ENCODE measurements around the gene ZCCHC14.
"Not testable (repeated sequence)": the region's sequence is repeated elsewhere in the genome, so short reads cannot be mapped to it uniquely, and the experiment has no call there.

The ZCCHC14 gene

DNA sequence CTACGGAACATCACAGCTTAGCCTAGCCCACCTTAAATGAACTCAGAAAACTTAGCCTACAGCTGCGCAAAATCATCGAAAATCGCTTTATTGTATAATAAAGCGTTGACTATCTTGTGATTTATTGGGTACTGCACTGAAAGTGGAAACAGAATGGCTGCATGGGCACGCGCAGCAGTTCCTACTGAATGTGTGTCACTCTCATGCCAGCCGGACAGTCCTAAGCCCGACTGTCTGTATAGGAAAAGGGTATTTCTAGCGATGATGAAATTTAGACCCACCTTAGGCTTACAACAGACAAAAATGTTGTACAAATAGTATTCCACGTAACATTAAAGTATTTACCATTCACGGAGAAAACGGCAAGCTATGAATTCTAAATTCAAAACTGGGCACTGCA lies 118.5 kb downstream of the ZCCHC14 start:
- DNase-seq = no peak

GRCh38 chr16:87372305-87372704 lies 120.5 kb downstream of the ZCCHC14 start:
- no peak for DNase-seq

GRCh38 chr16:87371261-87371866 lies 121.5 kb downstream of the ZCCHC14 start:
- DNase-seq = no peak

DNA sequence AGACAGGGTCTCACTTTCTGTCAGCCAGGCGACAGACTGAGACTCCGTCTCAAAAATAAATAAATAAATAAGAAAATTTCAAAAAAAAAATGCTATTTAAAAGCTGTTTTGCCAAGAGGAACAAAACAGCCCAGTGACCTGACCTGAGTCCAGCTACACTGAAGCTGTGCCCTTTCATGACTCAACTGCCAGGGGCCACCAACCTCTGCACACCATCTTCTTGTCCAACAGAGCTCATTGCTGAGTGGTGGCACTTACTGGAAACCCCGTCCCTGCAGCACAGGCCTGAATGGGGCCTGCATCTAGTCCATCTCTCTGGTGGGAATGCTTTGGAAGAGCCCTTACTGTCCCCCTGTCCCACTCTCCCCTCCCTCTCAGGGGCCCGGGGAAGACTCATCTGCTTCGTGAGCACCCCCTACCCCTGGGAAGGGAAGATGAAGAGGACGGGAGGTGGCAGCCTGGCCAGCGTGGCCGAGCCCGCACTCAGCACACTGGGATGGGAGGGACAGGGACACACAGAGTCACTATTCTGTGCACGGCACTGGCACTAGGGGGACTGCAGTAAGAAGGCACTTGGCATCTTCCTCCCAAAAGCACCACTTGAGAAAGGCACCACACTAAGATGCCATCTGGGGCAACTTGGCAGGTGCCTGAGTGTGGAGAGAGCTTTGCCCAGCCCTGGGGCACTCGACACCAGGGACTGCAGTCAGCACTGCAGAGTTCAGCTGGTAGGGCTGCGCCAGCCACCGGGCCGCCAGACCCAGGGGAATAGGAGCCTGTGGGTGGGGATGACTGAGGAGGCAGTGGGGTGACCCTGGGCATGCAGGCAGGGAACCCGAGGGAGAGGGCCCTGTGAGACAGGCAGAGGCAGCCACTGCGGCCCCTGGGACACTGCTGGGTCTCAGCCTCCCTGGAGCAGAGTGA lies 122.8 kb downstream of the ZCCHC14 start:
- no peak for DNase-seq

DNA sequence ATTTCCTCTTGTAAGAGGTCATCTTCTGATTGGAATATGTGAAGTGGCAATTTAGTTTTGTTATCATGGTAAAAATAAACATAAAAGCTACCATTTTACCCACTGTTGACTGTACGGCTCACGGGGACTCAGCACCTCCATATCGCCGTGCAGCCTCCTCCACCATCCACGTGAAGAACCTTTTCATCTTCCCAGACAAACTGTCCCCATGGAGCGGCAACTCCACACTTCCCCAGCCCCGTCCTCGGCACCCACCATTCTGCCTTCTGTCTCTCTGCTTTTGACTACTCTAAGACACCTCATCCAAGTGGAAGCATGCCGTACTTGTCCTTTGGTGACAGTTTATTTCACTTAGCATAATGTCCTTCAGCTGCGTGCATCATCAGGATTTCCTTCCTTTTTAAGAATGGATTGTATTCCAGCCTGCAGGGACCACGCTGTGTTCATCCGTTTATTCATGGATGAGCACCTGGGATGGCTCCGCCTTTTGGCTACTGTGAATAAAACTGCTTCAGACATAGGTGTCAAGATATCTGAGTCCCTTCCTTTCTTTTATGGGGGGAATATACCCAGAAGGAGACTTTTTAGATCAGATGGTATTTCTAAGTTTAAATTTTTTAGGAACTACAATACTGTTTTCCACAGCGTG lies 123.6 kb downstream of the ZCCHC14 start:
- DNase-seq = no peak

- no peak for DNase-seq
These were observed 124.6 kb downstream of the ZCCHC14 start for GRCh38 chr16:87368029-87368770.

GRCh38 chr16:87367529-87367928 lies 125.3 kb downstream of the ZCCHC14 start:
- DNase-seq = no peak

DNA sequence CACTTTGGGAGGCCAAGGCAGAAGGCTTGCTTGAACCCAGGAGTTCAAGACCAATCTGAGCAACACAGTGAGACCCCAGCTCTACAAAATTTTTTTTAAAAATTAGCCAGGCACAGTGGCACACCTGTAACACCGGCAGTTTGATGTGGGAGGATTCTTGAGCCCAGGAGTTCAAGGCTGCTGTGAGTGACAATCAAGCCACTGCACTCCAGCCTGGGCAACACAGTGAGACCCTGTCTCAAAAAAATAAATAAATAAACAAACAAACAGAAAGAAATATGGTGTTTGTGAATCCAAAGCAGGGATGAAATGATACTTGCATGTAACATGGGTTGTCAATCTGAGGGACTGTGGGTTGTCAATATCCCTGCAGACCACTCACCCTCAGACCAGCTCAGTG lies 125.9 kb downstream of the ZCCHC14 start:
- DNase-seq = no peak

DNA sequence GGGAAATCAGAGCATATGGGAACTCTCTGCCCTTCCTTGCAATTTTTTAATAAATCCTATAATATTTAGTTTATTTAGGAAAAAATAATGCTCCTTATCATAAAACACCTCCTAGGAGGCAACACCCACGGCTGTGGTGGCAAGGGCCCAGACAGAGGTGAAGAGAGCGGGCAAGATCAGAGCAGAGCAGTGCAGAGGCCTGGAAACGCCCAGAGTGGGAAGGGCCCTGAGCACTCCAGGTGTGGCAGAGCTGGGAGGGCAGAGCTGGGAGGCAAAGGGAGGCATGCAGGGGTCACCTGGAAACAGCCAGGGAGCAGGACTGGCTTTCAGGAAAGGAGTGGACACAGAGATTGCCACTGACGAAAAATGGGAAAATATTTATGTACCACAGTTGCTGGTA lies 126.5 kb downstream of the ZCCHC14 start:
- no peak for DNase-seq

GRCh38 chr16:87365021-87365713 lies 127.7 kb downstream of the ZCCHC14 start:
- no peak for DNase-seq

DNA sequence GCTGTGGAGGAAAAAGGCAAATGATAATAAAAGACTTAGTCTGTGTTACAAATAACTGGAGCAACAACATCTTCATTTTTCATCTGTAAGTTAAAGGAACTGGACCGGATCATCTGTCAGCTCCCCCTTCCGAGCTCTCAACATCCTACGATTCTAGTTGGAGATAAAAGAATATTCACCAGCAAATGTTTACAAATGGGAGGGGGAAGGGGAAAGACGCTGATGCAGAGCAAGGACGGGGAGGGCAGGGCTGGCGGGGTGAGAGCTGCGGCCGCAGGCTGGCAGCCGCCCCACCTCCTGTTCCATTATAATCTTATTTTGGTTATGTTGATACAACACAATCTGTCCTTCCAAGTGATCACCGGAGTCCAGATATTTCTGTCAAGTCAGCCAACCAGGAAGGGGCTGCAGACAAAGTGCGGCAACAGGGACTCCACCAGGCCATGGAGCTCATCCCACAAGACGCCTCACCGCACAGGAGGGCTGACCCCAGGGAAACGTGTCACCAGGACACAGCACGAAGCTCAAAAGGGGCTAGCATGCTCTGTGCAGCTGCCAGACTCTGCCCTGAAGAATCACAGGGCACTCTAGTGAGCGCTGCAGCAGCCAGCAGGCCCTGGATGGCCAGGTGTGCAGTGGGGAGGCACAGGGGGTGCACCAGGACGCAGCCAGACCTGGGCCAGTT lies 128.9 kb downstream of the ZCCHC14 start:
- DNase-seq = no peak

- DNase-seq = not testable (repeated sequence)
These were observed 129.8 kb downstream of the ZCCHC14 start for GRCh38 chr16:87362828-87363559.

- no peak for DNase-seq
These were observed 130.8 kb downstream of the ZCCHC14 start for GRCh38 chr16:87361916-87362619.

GRCh38 chr16:87360862-87361610 lies 131.8 kb downstream of the ZCCHC14 start:
- DNase-seq = no peak

DNA sequence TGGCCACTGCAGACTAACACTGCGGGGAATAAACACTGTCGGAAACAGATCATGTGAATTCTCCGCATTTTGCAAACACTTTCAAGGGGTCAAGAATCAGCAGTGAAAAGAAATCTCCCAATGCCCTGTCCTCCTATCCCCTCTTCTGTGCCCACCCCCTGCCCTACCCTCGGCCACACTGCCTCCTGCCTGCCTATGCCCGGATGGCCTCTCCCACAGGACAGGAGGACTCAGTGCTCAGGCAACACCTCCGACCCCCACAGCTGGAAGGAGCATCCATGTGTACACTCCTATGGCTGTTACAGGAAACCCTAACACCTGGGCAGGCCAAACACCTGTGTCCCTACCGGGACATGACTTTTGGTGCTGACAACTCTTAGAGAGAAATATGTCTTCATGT lies 133.7 kb downstream of the ZCCHC14 start:
- DNase-seq = no peak

- no peak for DNase-seq
These were observed 134.1 kb downstream of the ZCCHC14 start for GRCh38 chr16:87358696-87359095.

- DNase-seq = no peak
These were observed 134.6 kb downstream of the ZCCHC14 start for GRCh38 chr16:87358250-87358649.

GRCh38 chr16:87356491-87356853 lies 136.4 kb downstream of the ZCCHC14 start:
- no peak for DNase-seq

Data from NCI-H774 (cell line).